ENCODE measurements around the gene C1orf21.

C1orf21 gene

GRCh38 chr1:184665360-184665759, 278.5 kb downstream of the C1orf21 start:
- DNase-seq: no peak

DNA sequence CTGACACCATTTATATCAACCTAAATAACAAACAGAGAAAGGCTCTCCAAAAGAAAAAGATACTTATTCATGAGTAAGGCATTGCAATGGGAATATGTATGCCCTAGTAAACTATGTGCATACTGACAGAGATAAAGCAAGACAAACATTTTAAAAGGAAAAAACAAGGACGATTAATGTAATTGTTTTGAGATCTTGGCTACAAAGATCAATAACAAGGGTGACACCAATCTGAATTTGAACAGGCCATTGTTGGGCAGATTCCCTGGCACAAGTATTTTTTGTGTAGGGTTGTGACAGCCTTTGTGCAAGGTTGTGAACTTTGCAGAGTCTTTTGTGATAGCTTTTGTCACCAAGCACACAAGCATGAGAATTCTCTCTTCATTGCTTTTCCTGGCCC, 282.6 kb downstream of the C1orf21 start:
- DNase-seq: no peak

GRCh38 chr1:184672013-184672726, 285.3 kb downstream of the C1orf21 start:
- DNase-seq: no peak

GRCh38 chr1:184673305-184673704, 286.5 kb downstream of the C1orf21 start:
- no peak for DNase-seq

DNA sequence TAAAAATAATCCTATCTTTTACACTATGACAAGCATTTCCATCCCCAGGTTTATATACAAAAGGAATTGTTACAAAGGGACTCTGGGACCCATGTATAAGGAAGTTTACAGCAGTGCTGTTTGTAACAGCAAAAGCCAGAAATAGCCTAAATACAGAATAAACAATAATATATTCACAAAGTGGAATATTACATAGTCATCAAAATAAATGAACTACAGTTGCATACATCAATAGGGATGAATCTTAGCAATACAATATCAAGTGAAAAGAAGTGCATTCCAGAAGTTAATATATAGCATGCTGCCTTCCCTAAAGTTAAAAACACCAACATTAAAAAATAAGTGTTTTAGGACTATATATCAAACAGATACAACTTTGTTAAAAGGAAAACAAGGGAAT, 290.5 kb downstream of the C1orf21 start:
- DNase-seq: no peak

All from stimulated activated CD4-positive, alpha-beta T cell treated with anti-CD3 and anti-CD28 coated beads, Interleukin-4, amount 100 ng/mL, for 24 hours (primary cell).